Ishikawa (cell line): ENCODE data around the gene DOCK1.

Experiments
- CREB1 ChIP-seq: IDR thresholded peaks from 2 replicates; pipeline ENCODE4 v1.6.1; 2012; ENCODE audit warnings: low read depth
- EP300 ChIP-seq: IDR thresholded peaks from 2 replicates; pipeline ENCODE4 v1.6.1; 2012; ENCODE audit warnings: borderline replicate concordance
- NFIC ChIP-seq: IDR thresholded peaks from 2 replicates; pipeline ENCODE4 v1.6.1; 2012
- RAD21 ChIP-seq: IDR thresholded peaks from 2 replicates; pipeline ENCODE4 v1.6.1; 2012; ENCODE audit warnings: low read depth
- TAF1 ChIP-seq: IDR thresholded peaks from 2 replicates; pipeline ENCODE4 v1.6.1; 2012; ENCODE audit warnings: low read depth, mild to moderate bottlenecking
- TEAD4 ChIP-seq: IDR thresholded peaks from 2 replicates; pipeline ENCODE4 v1.6.1; 2012
- YY1 ChIP-seq: IDR thresholded peaks from 2 replicates; pipeline ENCODE4 v1.6.1; 2012; ENCODE audit warnings: low read depth
- ZBTB7A ChIP-seq: IDR thresholded peaks from 2 replicates; pipeline ENCODE4 v1.6.1; 2012; ENCODE audit warnings: low read depth
- TF ChIP-seq, protein P1 (sequence below): IDR thresholded peaks from 2 replicates; pipeline ENCODE4 v1.6.1; 2012

DNA sequence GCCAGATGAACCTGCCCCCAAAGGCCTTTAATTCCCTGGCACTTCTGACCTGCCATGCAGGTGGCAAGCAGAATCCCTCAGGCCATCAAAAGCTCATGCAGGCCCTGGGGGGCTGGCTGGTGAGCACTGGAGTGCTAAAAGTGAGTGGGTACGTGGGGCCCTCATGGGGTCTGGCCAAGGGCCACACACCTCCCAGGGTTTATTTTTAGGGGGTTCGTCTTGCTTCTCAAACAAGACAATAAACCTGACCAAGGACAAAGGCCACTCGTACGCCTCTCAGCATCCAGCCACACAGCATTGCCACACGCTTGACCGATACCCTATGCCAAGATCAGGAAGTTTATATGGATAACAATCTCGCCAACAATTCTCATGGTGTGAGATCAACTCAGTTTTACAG is 33.1 kb upstream of the DOCK1 start:
- TF ChIP-seq RAD21 (no peak), EP300 (no peak), TEAD4 (no peak), YY1 (no peak), TAF1 (no peak), CREB1 (no peak), NFIC (no peak), ZBTB7A (no peak)
- TF ChIP-seq, protein P1, sequence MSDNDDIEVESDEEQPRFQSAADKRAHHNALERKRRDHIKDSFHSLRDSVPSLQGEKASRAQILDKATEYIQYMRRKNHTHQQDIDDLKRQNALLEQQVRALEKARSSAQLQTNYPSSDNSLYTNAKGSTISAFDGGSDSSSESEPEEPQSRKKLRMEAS, result no peak
